H1 (cell line): ENCODE data around the gene STKLD1.

Source experiments
- BACH1 ChIP-seq: IDR thresholded peaks from 2 replicates; pipeline ENCODE4 v1.6.1; 2012; ENCODE audit warnings: low read length, improper control_type of control experiment
- BRCA1 ChIP-seq: IDR thresholded peaks from 2 replicates; pipeline ENCODE4 v1.6.1; 2012; ENCODE audit warnings: low read depth, low read length, improper control_type of control experiment
- CHD2 ChIP-seq: IDR thresholded peaks from 2 replicates; pipeline ENCODE4 v1.6.1; 2012; ENCODE audit warnings: low read length, improper control_type of control experiment
- EP300 ChIP-seq, 2 experiments: IDR thresholded peaks; 1 replicate in 1 of 2; 2 replicates in 1 of 2; pipeline ENCODE4 v1.6.1; 2011 to 2012; ENCODE audit warnings: low read depth in 2 of 2, low read length in 2 of 2, mild to moderate bottlenecking in 2 of 2, borderline replicate concordance in 1 of 2, inconsistent platforms in 1 of 2, moderate library complexity in 1 of 2
- EZH2 ChIP-seq: fragments of 200-600 bp; sonication (generic); IDR thresholded peaks from 2 replicates; pipeline ENCODE4 v1.7.1; 2012; ENCODE audit warnings: low read depth, mild to moderate bottlenecking, moderate library complexity, low read length, inconsistent platforms; ENCODE audit not compliant: severe bottlenecking
- JUND ChIP-seq: IDR thresholded peaks from 2 replicates; pipeline ENCODE4 v1.6.1; 2011; ENCODE audit warnings: mild to moderate bottlenecking, improper control_type of control experiment, low read length
- POLR2A ChIP-seq, 2 experiments: IDR thresholded peaks; 1 replicate in 1 of 2; 2 replicates in 1 of 2; pipeline ENCODE4 v1.6.1; 2011; ENCODE audit warnings: low read depth in 2 of 2, low read length in 2 of 2, mild to moderate bottlenecking in 2 of 2; ENCODE audit errors: control extremely low read depth in 1 of 2
- TAF1 ChIP-seq: IDR thresholded peaks from 2 replicates; pipeline ENCODE4 v1.6.1; 2011; ENCODE audit warnings: mild to moderate bottlenecking, low read depth, low read length
- TEAD4 ChIP-seq: IDR thresholded peaks from 2 replicates; pipeline ENCODE4 v1.6.1; 2012; ENCODE audit warnings: low read depth, low read length, inconsistent platforms, mixed read lengths
- TF ChIP-seq, protein P1 (sequence below), 3 experiments: IDR thresholded peaks; 1 replicate in 2 of 3; 2 replicates in 1 of 3; pipeline versions ENCODE4 v1.5.1 to v1.6.1; 2011; ENCODE audit warnings: low read length in 3 of 3, mild to moderate bottlenecking in 3 of 3, inconsistent platforms in 2 of 3, low read depth in 1 of 3, moderate library complexity in 1 of 3; ENCODE audit not compliant: insufficient read depth in 1 of 3; ENCODE audit errors: control extremely low read depth in 1 of 3

DNA sequence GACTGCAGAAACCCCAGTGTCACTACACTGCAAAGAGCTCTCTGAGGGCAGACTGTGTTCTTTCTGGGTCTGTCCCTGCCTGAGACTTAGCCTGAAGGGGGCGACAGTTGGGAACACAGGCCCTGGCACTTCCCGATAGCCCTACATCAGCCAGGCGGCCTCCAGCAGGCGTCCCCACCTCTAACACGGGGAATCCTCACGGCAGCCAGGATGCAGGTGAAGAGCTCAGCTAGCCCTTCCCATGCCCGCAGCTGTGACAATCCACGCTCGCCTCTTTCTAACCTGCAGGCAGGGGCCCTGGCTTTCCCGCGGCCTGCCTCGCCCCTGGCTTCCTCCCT, 34.1 kb upstream of the STKLD1 start:
- TF ChIP-seq TAF1 = no peak
- TF ChIP-seq EZH2 = no peak
- TF ChIP-seq EP300 (IDR thresholded peaks at IDR 0.05; ENCODE audit: borderline replicate concordance in 1 of 2, low read depth in 2 of 2, low read length in 2 of 2) = no peak
- no peak for TF ChIP-seq CHD2
- TF ChIP-seq POLR2A (IDR thresholded peaks at IDR 0.05; ENCODE audit: control extremely low read depth in 1 of 2, low read depth in 2 of 2, low read length in 2 of 2) = no peak
- TF ChIP-seq, protein P1, sequence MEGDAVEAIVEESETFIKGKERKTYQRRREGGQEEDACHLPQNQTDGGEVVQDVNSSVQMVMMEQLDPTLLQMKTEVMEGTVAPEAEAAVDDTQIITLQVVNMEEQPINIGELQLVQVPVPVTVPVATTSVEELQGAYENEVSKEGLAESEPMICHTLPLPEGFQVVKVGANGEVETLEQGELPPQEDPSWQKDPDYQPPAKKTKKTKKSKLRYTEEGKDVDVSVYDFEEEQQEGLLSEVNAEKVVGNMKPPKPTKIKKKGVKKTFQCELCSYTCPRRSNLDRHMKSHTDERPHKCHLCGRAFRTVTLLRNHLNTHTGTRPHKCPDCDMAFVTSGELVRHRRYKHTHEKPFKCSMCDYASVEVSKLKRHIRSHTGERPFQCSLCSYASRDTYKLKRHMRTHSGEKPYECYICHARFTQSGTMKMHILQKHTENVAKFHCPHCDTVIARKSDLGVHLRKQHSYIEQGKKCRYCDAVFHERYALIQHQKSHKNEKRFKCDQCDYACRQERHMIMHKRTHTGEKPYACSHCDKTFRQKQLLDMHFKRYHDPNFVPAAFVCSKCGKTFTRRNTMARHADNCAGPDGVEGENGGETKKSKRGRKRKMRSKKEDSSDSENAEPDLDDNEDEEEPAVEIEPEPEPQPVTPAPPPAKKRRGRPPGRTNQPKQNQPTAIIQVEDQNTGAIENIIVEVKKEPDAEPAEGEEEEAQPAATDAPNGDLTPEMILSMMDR (IDR thresholded peaks at IDR 0.05; ENCODE audit: control extremely low read depth in 1 of 3, insufficient read depth in 1 of 3, low read depth in 1 of 3, low read length in 3 of 3) = peak in 2 of 3 experiments; percentile 81 to 86; a peak in 3 of 4 replicates
- no peak for TF ChIP-seq JUND
- no peak for TF ChIP-seq TEAD4
- no peak for TF ChIP-seq BRCA1
- no peak for TF ChIP-seq BACH1
